ENCODE data around the gene SFRP5.

- TF ChIP-seq CTCF (IDR thresholded peaks at IDR 0.05) (no peak), EP300 (IDR thresholded peaks at IDR 0.05) (no peak)
These were observed 9.7 kb downstream of the SFRP5 start for GRCh38 chr10:97762056-97762455.

All from ovary (tissue), 3 donors.